Sigmoid colon (tissue), 7 donors: ENCODE results near the gene KLHL29. TPM values are rescaled to one million over a fixed set of nuclear protein-coding genes. Genes with fewer than 3 reads are reported as not detected.

Source experiments
- DNase-seq: peaks from one replicate; pipeline ENCODE4 v3.0.0-alpha.2; 2019
- H3K27ac ChIP-seq, 4 donors: fragments of 200-600 bp; sonication (generic); one replicate each; pipeline ENCODE4 v1.5.1; 2016 to 2019; ENCODE audit warnings: mild to moderate bottlenecking in 1 of 4
- H3K27me3 ChIP-seq, 3 donors: fragments of 200-600 bp; sonication (generic); one replicate each; pipeline ENCODE4 v1.5.1; 2019; ENCODE audit warnings: mild to moderate bottlenecking in 1 of 3
- H3K36me3 ChIP-seq, 4 donors: fragments of 200-600 bp; sonication (generic); one replicate each; pipeline ENCODE4 v1.5.1; 2016 to 2019
- H3K4me1 ChIP-seq, 4 donors: fragments of 200-600 bp; sonication (generic); one replicate each; pipeline ENCODE4 v1.5.1; 2017 to 2019
- H3K4me3 ChIP-seq, 4 donors: fragments of 200-600 bp; sonication (generic); one replicate each; pipeline ENCODE4 v1.5.1; 2017 to 2019; ENCODE audit warnings: mild to moderate bottlenecking in 2 of 4, moderate library complexity in 1 of 4
- H3K9me3 ChIP-seq, 4 donors: fragments of 200-600 bp in 3 of 4; sonication (generic) in 3 of 4; one replicate each; pipeline versions ENCODE4 v1.5.1 to v1.6.1; 2013 to 2019
- EP300 ChIP-seq, 4 donors: sonication (generic); formaldehyde crosslinking; IDR thresholded peaks; one replicate each; pipeline ENCODE4 v1.6.1; 2017; ENCODE audit warnings: antibody characterized with exemption in 4 of 4
- POLR2A ChIP-seq, 2 donors: fragments of 450-650 bp; IDR thresholded peaks; one replicate each; pipeline ENCODE4 v1.6.1; 2016; ENCODE audit warnings: antibody characterized with exemption in 2 of 2, mild to moderate bottlenecking in 2 of 2, moderate library complexity in 2 of 2
- POLR2AphosphoS5 ChIP-seq, 4 donors: sonication (generic); formaldehyde crosslinking; IDR thresholded peaks; one replicate each; pipeline ENCODE4 v1.6.1; 2017; ENCODE audit warnings: antibody characterized with exemption in 4 of 4
- WGBS, 2 donors: extraction: QIAGEN DNeasy Blood & Tissue Kit; methylation state at CpG; one replicate each; pipeline ENCODE4 v1.1.7; 2013; 5-methylcytosine and 5-hydroxymethylcytosine counted together
- intact Hi-C: fragments of 100-400 bp; cut with DNase I; formaldehyde crosslinking; loops from one replicate; pipeline ENCODE4 v1.15.1; 2023
- polyA plus RNA-seq, 3 donors: library from polyadenylated mRNA; stranded (reverse); fragments of 200-250 nt; gene quantifications; one replicate each; pipeline ENCODE4 v1.2.3, GENCODE V29; 2013
- total RNA-seq, 4 donors: library from RNA; depleted of rRNA; stranded (reverse); fragments of >200 nt; gene quantifications; one replicate each; pipeline ENCODE4 v1.1.0, GENCODE V29; 2016
- TF ChIP-seq, protein P1 (sequence below), 4 experiments: fragments of 450-650 bp in 3 of 4; fragments of 200-600 bp in 1 of 4; IDR thresholded peaks; one replicate each; pipeline ENCODE4 v1.5.1; 2016 to 2019; ENCODE audit warnings: antibody characterized with exemption in 4 of 4, mild to moderate bottlenecking in 3 of 4, moderate library complexity in 2 of 4
- donor health status: healthy with polysubstance abuse.
- donor health status: Bipolar disorder and iron deficiency.
- donor health status: healthy.

The KLHL29 gene
- total and polyA plus RNA-seq, 7 donors = 0.46 to 25.5 (median 6.3) TPM

- Histone ChIP-seq H3K36me3 (no peaks in the 10 kb centered on the region), H3K27ac (peak overlapping the region in 3 of 4 donors; percentile 74 to 85 (median 81))
- intact Hi-C loops = no loop called here
These were observed 94.1 kb downstream of the KLHL29 start for GRCh38 chr2:23478933-23479683.

DNA sequence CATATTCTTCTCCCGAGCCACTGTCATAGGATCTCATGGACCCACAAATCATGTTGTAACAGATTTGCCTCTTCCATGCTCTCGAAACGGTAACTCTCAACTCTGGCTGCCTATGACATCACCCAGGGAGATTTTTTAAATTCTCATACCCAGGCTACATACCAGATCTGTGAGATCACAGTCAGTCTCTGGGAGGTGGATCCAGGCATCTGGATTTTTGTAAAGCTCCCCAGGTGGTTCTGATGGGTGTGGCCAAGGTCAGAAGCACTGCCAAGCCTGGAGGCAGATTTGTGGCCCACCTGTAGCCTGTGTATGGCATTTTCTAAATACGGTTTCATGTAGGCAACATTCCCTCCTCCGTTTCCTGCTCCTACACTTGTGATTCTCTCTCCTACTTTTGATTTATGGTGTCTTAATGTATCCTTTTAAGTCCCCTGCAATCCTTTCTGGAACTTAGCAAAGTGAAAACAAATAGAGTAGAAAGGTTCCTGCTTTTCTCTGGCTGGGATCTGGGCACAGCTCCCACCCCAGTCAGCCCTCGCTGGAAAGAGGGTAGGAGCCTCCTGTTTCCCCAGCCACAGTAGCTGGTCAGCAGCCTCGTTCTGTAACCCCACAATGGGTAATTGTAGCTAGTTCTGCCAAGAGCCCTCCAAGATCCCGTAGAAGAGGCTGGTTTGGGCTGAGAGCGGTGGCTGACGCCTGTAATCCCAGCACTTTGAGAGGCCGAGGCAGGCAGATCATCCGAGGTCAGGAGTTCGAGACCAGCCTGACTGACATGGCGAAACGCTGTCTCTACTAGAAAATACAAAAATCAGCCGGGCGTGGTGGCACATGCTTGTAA is 96.2 kb downstream of the KLHL29 start:
- intact Hi-C loops = no loop called here
- Histone ChIP-seq H3K27me3 (no peaks in the 10 kb centered on the region), H3K36me3 (no peaks in the 10 kb centered on the region), H3K4me3 (no peak overlapping the region), H3K27ac (peak overlapping the region; percentile 60 to 85 (median 78)), H3K9me3 (no peaks in the 10 kb centered on the region), H3K4me1 (peaks cover 0 to 30% (median 18%) of the 10 kb centered on the region in 4 donors)
- no peak for DNase-seq
- peak in 1 of 4 donors; percentile 28 for TF ChIP-seq POLR2AphosphoS5 (IDR thresholded peaks at IDR 0.05)
- TF ChIP-seq, protein P1, sequence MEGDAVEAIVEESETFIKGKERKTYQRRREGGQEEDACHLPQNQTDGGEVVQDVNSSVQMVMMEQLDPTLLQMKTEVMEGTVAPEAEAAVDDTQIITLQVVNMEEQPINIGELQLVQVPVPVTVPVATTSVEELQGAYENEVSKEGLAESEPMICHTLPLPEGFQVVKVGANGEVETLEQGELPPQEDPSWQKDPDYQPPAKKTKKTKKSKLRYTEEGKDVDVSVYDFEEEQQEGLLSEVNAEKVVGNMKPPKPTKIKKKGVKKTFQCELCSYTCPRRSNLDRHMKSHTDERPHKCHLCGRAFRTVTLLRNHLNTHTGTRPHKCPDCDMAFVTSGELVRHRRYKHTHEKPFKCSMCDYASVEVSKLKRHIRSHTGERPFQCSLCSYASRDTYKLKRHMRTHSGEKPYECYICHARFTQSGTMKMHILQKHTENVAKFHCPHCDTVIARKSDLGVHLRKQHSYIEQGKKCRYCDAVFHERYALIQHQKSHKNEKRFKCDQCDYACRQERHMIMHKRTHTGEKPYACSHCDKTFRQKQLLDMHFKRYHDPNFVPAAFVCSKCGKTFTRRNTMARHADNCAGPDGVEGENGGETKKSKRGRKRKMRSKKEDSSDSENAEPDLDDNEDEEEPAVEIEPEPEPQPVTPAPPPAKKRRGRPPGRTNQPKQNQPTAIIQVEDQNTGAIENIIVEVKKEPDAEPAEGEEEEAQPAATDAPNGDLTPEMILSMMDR (IDR thresholded peaks at IDR 0.05) = no peak
- WGBS, 2 donors = 78 to 79% methylated on average over 17 of the region's 17 CpGs

More at GRCh38 chr2:23478933-23479683, 94.1 kb downstream of the KLHL29 start:
- Histone ChIP-seq H3K9me3 (no peaks in the 10 kb centered on the region), H3K27me3 (no peaks in the 10 kb centered on the region), H3K4me1 (peaks cover 0 to 24% (median 17%) of the 10 kb centered on the region in 4 donors), H3K4me3 (no peak overlapping the region)
- DNase-seq = no peak
- TF ChIP-seq, protein P1 (IDR thresholded peaks at IDR 0.05) = no peak
- TF ChIP-seq POLR2A (IDR thresholded peaks at IDR 0.05) = no peak
- TF ChIP-seq POLR2AphosphoS5 (IDR thresholded peaks at IDR 0.05) = no peak
- no peak for TF ChIP-seq EP300 (IDR thresholded peaks at IDR 0.05)
- WGBS, 2 donors = 74 to 88% methylated on average over 20 of the region's 20 CpGs

DNA sequence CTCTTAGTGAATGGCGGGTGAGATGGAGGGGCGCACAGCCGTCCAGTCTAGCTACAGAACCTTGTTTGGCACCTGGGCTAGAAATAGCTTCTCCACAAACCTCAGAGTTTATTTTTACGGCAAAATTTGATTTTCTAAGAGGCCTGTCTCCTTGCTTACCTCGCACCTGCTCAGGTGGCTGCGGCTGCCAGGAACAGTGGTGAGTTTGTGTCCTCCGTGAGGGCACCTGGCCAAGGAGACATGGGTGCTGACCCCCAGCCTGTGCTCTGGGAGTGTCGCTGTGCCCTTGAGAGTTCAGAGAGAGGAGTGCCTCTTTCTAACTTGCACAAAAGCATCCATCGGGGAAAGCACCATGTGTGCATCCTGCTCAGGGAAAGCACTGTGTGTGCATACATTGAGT is 97.2 kb downstream of the KLHL29 start:
- DNase-seq = no peak
- Histone ChIP-seq H3K4me3 (no peak overlapping the region), H3K4me1 (peaks cover 0 to 40% (median 25%) of the 10 kb centered on the region in 4 donors), H3K36me3 (no peaks in the 10 kb centered on the region), H3K9me3 (no peaks in the 10 kb centered on the region), H3K27me3 (no peaks in the 10 kb centered on the region), H3K27ac (peak overlapping the region in 2 of 4 donors; percentile 74 to 85)
- TF ChIP-seq, protein P1 (IDR thresholded peaks at IDR 0.05) = no peak
- no peak for TF ChIP-seq POLR2AphosphoS5 (IDR thresholded peaks at IDR 0.05)
- intact Hi-C loops = no loop called here
- WGBS, 2 donors = 92 to 93% methylated on average over 9 of the region's 9 CpGs

DNA sequence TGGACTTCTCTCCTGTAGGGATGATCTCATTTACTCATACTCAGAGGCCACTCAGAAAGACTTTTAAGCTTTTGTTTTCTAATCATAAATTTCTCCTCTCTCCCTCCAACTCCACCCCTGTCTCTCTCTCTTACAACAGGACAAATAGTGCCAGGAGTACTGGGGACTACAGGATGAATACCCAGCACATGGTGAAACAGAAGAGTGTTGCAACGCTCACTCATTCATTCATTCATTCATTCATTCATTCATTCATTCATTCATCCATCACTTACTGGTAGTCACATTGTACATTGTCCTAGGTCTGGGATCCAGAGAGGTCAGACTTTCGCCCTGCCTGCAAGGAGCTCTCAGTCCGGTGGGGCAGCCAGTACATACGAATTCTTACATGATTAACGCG is 97.6 kb downstream of the KLHL29 start:
- Histone ChIP-seq H3K27ac (no peak overlapping the region), H3K4me1 (peaks cover 0 to 43% (median 25%) of the 10 kb centered on the region in 4 donors), H3K4me3 (no peak overlapping the region), H3K36me3 (no peaks in the 10 kb centered on the region), H3K9me3 (no peaks in the 10 kb centered on the region), H3K27me3 (no peaks in the 10 kb centered on the region)
- 93 to 94% methylated on average over 6 of the region's 6 CpGs for WGBS, 2 donors
- DNase-seq = no peak
- intact Hi-C loops = no loop called here
- TF ChIP-seq POLR2AphosphoS5 (IDR thresholded peaks at IDR 0.05) = no peak
- TF ChIP-seq EP300 (IDR thresholded peaks at IDR 0.05) = no peak
- TF ChIP-seq POLR2A (IDR thresholded peaks at IDR 0.05) = no peak

GRCh38 chr2:23483791-23484190 is 98.8 kb downstream of the KLHL29 start:
- DNase-seq = no peak
- 85 to 86% methylated on average over 5 of the region's 5 CpGs for WGBS, 2 donors
- Histone ChIP-seq H3K4me3 (no peak overlapping the region), H3K36me3 (no peaks in the 10 kb centered on the region), H3K27me3 (no peaks in the 10 kb centered on the region), H3K27ac (no peak overlapping the region), H3K9me3 (no peaks in the 10 kb centered on the region), H3K4me1 (peaks cover 0 to 43% (median 25%) of the 10 kb centered on the region in 4 donors)
- no peak for TF ChIP-seq POLR2AphosphoS5 (IDR thresholded peaks at IDR 0.05)
- no peak for TF ChIP-seq EP300 (IDR thresholded peaks at IDR 0.05)
- TF ChIP-seq, protein P1 (IDR thresholded peaks at IDR 0.05) = no peak
- no peak for TF ChIP-seq POLR2A (IDR thresholded peaks at IDR 0.05)
- intact Hi-C loops = no loop called here
